ENCODE results near the gene ICA1.

- no peak for TF ChIP-seq CTCF (IDR thresholded peaks at IDR 0.05)
- TF ChIP-seq POLR2A (IDR thresholded peaks at IDR 0.05): no peak
Measured at GRCh38 chr7:8129318-8129659, 132.7 kb downstream of the ICA1 start.

Data from body of pancreas (tissue), 4 donors.